Panc1 (cell line): ENCODE results near the gene CAPS. TPM values are rescaled to one million over a fixed set of nuclear protein-coding genes. Genes with fewer than 3 reads are reported as not detected.

Source experiments
- ATAC-seq: fragments of 200-7000 bp; cut with Tn5 transposase; 2 replicates; pipeline ENCODE4 v1.9.1; 2020; ENCODE audit warnings: mild to moderate bottlenecking, moderate library complexity
- BruUV-seq: library from RNA; stranded (reverse); fragments of 400-500 nt; replicated peaks from 2 replicates; lab custom pipeline; 2021; lab: Mats Ljungman, UMichigan
- CTCF ChIA-PET: fragments of 300-600 bp; sonication (Branson Sonifier 250); formaldehyde crosslinking; loops from one replicate; lab custom pipeline; 2022; ENCODE audit warnings: antibody characterized with exemption; lab: Charles Lee
- POLR2A ChIA-PET: fragments of 300-600 bp; sonication (Branson Sonifier 250); formaldehyde crosslinking; loops from one replicate; lab custom pipeline; 2022; ENCODE audit warnings: antibody characterized with exemption; lab: Charles Lee
- DNase-seq: peaks from one replicate; pipeline ENCODE4 v3.0.0-alpha.2; 2010; ENCODE audit warnings: low read depth, low spot score
- H3K27ac ChIP-seq: 2 replicates; pipeline ENCODE4 v1.5.1; 2011; ENCODE audit warnings: mild to moderate bottlenecking, low read length, inconsistent platforms
- H3K27me3 ChIP-seq: fragments of 200-500 bp; sonication (Bioruptor generic); 2 replicates; pipeline ENCODE4 v1.6.0; 2014; ENCODE audit warnings: low read length, inconsistent platforms; ENCODE audit not compliant: control insufficient read depth, insufficient read depth
- H3K36me3 ChIP-seq: fragments of 200-500 bp; sonication (Bioruptor generic); 2 replicates; pipeline ENCODE4 v1.5.1; 2014; ENCODE audit warnings: inconsistent platforms, mild to moderate bottlenecking, low read length, moderate library complexity; ENCODE audit not compliant: control insufficient read depth, insufficient read depth
- H3K4me1 ChIP-seq: 2 replicates; pipeline ENCODE4 v1.5.1; 2011; ENCODE audit warnings: inconsistent platforms, mild to moderate bottlenecking, low read length, moderate library complexity; ENCODE audit not compliant: control insufficient read depth, insufficient read depth
- H3K4me3 ChIP-seq, 2 experiments: 2 replicates each; pipeline ENCODE4 v1.5.1; 2011 to 2012; ENCODE audit warnings: low read depth in 2 of 2, low read length in 2 of 2, mild to moderate bottlenecking in 2 of 2, inconsistent platforms in 1 of 2, moderate library complexity in 1 of 2
- H3K9me3 ChIP-seq: fragments of 200-500 bp; sonication (Bioruptor generic); 2 replicates; pipeline ENCODE4 v1.5.1; 2014; ENCODE audit warnings: low read depth, mild to moderate bottlenecking, inconsistent platforms, low read length, moderate library complexity; ENCODE audit not compliant: control insufficient read depth, insufficient read depth
- POLR2AphosphoS5 ChIP-seq: IDR thresholded peaks from 2 replicates; pipeline ENCODE4 v1.6.1; 2012; ENCODE audit warnings: mild to moderate bottlenecking, low read depth, low read length, moderate library complexity
- REST ChIP-seq, 2 experiments: IDR thresholded peaks; 2 replicates each; pipeline ENCODE4 v1.6.1; 2011 to 2012; ENCODE audit warnings: low read depth in 2 of 2, control low read depth in 1 of 2, low read length in 1 of 2, mild to moderate bottlenecking in 1 of 2, moderate library complexity in 1 of 2; ENCODE audit not compliant: insufficient read depth in 1 of 2
- SIN3A ChIP-seq: IDR thresholded peaks from 2 replicates; pipeline ENCODE4 v1.6.1; 2012; ENCODE audit warnings: low read depth, mild to moderate bottlenecking, low read length, moderate library complexity, borderline replicate concordance; ENCODE audit not compliant: insufficient read depth
- TCF7L2 ChIP-seq: IDR thresholded peaks from 2 replicates; pipeline ENCODE4 v1.6.1; 2011; ENCODE audit warnings: mild to moderate bottlenecking, low read depth, low read length, inconsistent platforms
- in situ Hi-C: cut with HindIII; loops from 2 replicates; pipeline ENCODE4 v1.10.0; 2016; ENCODE audit warnings: low sequenced_read_pairs, low pct_unique_long_range_greater_than_20kb
- intact Hi-C: fragments of 100-400 bp; cut with micrococcal nuclease; formaldehyde crosslinking; loops from one replicate; pipeline ENCODE4 v1.10.0; 2022; ENCODE audit not compliant: unreplicated experiment
- total RNA-seq: library from RNA; stranded (reverse); gene quantifications from one replicate; pipeline ENCODE4 v1.2.1, GENCODE V29; 2021; ENCODE audit not compliant: unreplicated experiment
- TF ChIP-seq, protein P1 (sequence below): fragments of 450-650 bp; IDR thresholded peaks from 2 replicates; pipeline ENCODE4 v1.5.1; 2017; ENCODE audit warnings: mild to moderate bottlenecking

CAPS gene
- total RNA-seq, 1 experiment from 2014 or later: 9.2 TPM

DNA sequence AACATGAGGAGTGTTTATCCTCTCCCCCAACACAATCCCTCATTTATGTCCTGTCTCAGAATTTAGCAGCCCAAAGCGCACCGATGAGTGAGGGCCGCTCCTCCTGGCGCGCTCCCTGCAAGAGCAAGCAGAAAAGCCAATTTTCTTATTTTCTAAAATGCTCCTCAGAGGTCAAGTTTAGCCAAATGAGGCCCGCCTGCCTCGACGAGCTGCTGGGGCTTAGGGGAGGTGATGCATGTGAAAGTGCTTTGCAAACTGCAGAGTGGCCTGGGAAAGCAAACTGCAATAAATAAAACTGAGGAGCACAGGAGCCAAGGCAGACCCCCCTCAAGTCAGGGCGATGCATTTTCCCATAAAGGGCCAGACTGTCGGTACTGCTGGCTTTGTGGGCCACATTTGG is 29.0 kb downstream of the CAPS start:
- no peak for ATAC-seq
- no peaks in the 10 kb centered on the region for H3K27me3 ChIP-seq
- no peak overlapping the region for H3K4me3 ChIP-seq
- H3K4me1 ChIP-seq: no peaks in the 10 kb centered on the region; the same call in 1 of the 2 replicates
- in situ Hi-C loops: no loop called here
- H3K36me3 ChIP-seq: no peaks in the 10 kb centered on the region
- H3K27ac ChIP-seq: no peak overlapping the region
- TF ChIP-seq, protein P1, sequence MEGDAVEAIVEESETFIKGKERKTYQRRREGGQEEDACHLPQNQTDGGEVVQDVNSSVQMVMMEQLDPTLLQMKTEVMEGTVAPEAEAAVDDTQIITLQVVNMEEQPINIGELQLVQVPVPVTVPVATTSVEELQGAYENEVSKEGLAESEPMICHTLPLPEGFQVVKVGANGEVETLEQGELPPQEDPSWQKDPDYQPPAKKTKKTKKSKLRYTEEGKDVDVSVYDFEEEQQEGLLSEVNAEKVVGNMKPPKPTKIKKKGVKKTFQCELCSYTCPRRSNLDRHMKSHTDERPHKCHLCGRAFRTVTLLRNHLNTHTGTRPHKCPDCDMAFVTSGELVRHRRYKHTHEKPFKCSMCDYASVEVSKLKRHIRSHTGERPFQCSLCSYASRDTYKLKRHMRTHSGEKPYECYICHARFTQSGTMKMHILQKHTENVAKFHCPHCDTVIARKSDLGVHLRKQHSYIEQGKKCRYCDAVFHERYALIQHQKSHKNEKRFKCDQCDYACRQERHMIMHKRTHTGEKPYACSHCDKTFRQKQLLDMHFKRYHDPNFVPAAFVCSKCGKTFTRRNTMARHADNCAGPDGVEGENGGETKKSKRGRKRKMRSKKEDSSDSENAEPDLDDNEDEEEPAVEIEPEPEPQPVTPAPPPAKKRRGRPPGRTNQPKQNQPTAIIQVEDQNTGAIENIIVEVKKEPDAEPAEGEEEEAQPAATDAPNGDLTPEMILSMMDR: no peak
- TF ChIP-seq TCF7L2 (no peak), SIN3A (no peak), REST (IDR thresholded peaks at IDR 0.05; ENCODE audit: insufficient read depth in 1 of 2, low read depth in 2 of 2, low read length in 1 of 2) (no peak), POLR2AphosphoS5 (no peak)
- POLR2A ChIA-PET: no interaction called here
- BruUV-seq: no TSS peak
- DNase-seq: no peak
- CTCF ChIA-PET: no interaction called here
- intact Hi-C loops: no loop called here
- H3K9me3 ChIP-seq: no peaks in the 10 kb centered on the region

- Histone ChIP-seq H3K36me3 (no peaks in the 10 kb centered on the region), H3K27ac (no peak overlapping the region), H3K27me3 (no peaks in the 10 kb centered on the region), H3K4me3 (no peak overlapping the region), H3K9me3 (no peaks in the 10 kb centered on the region), H3K4me1 (no peaks in the 10 kb centered on the region)
- DNase-seq: no peak
- TF ChIP-seq REST (IDR thresholded peaks at IDR 0.05; ENCODE audit: insufficient read depth in 1 of 2, low read depth in 2 of 2, low read length in 1 of 2) (no peak), TCF7L2 (no peak), SIN3A (no peak), POLR2AphosphoS5 (no peak)
- TF ChIP-seq, protein P1: no peak
- no TSS peak for BruUV-seq
- in situ Hi-C loops: no loop called here
- ATAC-seq: no peak
- intact Hi-C loops: no loop called here
- POLR2A ChIA-PET: no interaction called here
- CTCF ChIA-PET: no interaction called here
These were observed 29.6 kb downstream of the CAPS start for GRCh38 chr19:5943623-5944022.
